ENCODE results near the gene NME3.

The NME3 gene

DNA sequence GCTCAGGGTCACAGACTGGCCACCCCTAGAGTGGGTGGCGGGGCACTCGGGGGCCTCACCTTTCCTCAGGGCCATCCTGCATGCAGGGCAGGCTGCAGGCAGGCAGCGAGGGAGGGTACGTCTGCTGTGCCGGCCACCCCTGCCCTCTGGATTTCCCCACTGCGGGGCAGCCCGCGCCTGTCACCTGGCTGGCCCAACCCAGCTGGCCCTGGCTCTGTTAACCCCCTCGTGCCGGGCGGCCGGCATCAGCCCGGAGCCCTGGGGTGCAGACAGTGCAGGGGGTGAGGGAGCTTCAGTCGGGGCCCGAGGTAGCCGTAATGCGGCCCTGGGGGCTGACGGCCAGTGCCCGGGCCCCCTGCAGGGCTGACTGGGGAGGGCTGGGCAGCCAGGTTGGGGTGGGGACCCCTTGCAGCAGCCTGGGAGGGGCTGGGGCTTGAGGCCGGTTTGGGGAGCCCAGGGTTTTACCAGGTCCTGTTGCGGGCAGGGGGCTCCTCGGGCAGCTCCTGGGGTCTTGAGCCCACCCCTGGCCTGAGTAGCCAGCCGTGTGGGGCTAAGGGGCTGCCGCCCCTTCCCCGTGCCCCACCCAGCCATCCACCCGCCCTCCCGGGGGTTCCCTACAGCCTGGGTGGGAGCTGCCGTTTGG, 22.4 kb upstream of the NME3 start, which contains the start of gene IGFALS:
IGFALS (minus strand) TSS at position 128 of the 643 bp plus-strand sequence; CDS start at position 75, 53 bp downstream.
- DNase-seq = no peak

DNA sequence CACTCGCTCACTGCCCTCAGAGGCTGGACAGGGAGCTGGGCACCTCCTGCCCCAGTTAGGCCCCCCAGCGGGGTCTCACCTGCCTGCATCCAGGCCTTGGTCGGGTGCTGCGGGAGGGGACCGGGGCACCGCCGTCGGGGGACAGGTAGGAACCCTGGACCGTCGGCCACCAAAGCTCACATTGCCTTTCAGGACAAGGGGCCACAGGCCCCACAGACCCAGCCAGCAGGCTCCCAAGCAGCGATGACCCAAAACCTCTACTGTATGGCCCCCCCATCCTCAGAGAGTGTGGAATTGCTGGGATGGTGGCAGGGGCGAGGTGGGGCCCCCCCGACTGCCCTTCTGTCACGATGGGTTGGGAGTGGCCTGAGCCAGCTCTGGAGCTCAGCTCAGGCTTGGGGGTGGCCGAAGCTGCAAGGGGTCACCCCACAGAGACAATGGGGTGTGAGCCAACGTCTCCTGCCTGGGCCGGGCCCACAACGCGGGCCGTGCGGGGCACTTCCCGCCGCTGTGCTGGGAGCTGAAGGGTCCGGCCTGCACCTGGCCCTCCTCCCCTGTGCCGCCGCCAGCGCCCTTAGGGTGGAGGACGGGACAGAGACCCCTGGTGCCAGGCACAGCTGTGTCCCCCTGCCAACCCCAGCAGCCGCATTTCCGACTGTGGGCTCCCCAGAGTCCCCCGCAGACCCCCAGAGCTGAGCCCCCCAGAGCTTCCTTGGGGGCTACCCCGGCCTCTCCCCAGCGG, 21.7 kb upstream of the NME3 start:
- no peak for DNase-seq

DNA sequence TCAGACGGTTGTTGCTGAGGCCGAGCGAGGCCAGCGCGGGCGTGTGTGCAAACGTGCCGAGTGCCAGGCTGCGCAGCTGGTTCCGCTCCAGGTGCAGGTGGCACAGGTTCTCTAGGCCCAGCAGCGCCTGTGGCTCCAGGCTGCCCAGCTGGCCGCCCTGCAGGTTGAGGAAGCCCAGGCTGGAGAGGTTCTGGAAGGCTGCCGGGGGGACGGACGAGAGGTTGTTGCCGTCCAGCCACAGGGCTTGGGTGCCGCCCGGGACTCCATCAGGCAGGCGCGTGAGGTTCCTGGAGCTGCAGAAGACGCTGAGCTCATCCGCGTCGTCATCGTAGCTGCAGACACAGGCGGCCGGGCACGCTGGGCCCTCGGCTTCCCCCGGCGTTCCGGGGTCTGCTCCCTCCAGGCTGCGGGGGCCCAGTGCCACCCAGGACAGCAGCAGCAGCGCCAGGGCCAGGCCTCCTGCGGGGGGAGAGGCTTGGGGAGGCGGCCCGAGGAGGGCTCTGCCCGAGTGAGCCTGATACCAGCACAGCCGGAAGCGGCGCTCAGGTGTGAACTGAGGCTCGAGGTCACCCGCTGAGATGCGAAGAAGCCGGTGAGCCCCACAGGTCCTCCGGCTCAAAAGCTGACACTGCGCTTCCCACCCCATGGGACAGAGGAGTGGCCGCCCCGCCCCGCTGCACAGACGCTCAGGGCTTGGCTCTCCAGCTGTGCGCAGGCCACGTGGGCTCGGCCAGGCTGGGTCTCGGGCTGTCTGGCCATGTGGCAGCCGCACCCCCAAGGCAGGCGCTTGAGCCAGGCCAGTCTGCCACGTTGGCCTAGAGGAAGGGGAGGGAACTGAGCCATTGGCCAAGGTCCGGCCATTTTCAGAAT, 20.8 kb upstream of the NME3 start:
- DNase-seq = no peak

DNA sequence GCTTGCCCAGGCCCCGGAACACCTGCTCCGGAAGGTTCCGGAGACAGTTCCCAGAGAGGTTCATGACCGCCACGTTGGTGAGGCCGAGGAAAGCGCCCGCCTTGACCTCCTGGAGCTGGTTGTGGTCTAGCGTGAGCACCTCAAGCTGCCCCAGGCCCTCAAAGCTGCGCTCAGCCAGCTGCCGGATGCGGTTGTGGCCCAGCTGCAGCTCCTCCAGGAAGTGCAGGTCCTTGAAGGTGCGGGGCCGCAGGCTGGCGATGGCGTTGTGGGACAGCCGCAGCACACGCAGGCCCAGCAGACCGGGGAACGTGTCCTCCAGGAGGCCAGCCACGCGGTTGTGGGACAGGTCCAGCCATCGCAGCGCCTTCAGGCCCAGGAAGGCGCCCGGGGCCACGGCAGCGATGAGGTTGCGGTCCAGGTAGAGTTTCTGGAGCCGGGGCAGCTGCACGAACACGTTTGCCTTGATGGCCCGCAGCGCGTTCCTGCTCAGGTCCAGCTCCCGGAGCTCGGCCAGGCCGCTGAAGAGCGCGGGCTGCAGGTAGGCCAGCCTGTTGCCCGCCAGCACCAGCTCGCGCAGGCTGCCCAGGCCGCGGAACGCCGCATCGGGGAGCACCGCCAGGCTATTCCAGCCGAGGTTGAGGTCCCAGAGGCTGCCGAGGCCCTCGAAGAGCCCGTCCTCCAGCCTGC, 20.1 kb upstream of the NME3 start:
- DNase-seq = no peak

DNA sequence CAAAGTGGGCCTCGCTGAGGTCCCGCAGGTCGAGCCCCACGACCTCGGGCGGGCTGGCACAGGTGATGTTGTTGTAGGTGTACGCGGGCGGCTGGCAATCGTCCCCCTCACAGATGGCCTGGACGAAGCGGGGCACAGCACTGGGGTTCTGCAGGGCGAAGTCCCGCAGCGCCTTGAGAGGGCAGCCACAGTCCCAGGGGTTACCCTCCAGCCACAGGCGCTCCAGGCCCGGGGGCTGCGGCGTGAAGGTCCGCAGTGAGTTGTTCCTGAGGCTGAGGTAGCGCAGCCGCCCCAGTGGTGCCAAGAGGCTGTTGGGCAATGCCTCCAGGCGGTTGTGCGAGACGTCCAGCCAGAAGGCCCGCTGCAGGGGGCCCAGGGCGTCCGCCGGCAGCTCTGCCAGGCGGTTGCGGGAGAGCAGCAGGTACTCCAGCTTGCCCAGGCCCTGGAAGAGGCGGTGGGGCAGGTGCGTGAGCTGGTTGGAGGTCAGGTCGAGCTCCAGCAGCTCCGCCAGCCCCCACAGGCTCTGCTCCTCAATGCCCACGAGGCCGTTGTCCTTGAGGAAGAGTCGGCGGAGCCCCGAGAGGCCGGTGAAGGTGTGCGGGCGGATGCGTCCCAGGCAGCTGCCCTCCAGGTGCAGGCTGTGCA, 19.4 kb upstream of the NME3 start:
- DNase-seq = no peak

DNA sequence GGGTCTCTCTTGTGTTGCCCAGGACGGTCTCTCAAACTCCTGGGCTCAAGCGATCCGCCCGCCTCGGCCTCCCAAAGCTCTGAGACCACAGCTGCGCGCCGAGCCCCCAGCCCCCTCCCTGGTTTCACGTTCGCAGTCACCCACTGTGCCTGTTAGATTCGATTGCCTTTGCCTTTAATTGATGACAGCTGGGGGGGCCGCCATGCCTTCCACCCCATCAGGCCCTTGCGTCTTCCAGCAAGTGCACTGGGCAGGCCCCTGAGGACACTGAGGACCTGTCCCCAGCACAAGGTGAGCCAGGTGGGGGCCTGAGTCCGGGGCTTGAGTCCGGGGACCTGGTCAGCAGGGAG, 18.9 kb upstream of the NME3 start:
- DNase-seq = no peak

DNA sequence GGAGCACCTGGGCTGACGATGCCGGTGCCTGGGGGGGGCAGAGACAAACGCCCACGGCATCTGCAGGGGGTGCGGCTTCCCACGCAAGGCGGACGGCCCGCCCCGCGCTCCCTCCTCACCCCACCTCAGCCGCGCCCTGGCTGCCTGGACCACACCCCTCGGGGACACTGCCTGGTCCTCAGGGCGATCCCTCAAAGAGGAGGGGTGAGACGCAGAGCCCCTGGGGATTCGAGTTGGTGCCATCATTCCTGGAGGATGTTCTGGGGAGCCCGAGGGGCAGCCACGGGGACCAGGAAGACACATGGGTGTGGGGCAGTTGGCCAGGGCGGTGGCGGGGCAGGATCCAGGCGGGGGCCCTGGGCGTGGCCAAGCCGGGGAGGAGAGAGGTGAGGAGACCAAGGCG, 18.3 kb upstream of the NME3 start:
- no peak for DNase-seq

DNA sequence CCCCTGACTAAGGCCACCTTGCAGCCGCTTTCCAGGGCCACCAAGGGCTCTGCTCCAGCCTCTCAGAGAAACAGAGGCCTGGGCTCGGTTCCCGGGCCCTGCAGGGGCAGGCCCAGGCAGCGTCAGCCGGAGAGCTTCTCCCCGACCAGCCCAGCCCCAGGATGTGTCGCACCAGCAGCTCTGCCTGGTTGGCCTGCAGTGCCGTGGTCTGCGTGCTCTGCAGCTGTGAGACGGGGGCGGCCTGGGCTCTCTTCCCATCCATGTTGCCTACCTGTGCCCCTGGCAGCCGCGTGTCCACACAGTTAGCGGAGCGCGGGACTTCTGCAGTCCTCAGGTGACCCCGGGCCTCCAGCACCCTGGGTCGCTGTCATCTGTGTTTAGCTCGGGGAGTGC, 17.4 kb upstream of the NME3 start:
- DNase-seq = no peak

DNA sequence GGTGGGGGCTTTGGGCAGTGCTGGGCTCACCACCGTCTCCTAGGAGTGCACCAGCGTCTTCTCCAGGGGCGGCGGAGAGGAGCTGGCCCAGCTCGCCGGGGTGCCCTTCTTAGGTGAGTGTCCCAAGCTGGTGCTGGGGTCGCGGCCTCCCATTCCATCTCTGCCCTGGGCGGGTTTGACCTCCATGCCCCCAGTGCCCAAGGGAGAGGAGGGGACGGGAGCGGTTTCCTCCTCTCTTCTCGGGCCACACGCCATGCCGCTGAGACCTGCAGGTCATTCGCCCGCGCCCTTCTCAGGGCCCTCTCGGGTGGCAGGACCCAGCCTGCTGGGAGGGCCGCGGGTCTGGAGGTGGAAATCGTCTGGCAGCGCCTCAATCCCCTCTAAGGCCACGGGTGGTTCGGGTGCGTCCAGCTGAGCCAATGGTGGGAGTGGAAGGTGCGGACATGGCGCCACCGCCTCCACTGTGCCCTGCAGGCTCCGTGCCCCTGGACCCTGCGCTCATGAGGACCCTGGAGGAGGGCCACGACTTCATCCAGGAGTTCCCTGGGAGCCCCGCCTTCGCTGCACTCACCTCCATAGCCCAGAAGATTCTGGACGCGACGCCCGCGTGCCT, 16.9 kb upstream of the NME3 start:
- no peak for DNase-seq

DNA sequence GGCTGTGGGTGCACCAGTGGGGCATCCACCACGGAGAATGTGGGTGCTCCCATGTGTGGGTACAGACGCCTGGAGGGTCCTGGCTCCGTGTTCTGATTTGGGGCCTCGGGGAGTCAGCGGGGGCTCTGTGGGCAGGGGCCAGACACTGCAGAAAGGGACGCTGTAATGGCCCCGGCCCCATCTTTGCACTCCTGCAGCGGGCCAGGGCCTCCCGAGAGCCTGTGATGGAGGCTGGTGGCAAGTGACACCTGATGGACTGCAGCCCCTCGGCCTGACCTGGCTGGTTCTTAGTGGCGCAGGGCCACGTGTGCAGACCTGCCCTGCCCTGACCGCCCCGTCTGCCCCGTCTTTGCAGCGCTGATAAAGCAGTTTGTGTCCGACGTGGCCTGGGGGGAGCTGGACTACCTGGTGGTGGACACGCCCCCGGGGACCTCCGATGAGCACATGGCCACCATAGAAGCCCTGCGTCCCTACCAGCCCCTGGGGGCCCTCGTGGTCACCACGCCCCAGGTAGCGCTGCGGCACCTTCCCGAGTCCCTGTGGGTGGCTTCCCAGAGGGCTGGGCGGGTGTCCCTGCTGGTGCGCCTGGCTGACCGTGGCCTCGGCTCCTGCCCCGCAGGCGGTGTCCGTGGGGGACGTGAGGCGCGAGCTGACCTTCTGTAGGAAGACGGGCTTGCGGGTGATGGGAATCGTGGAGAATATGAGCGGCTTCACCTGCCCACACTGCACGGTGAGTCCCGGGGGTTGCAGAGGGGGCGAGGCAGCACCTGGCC, 16.2 kb upstream of the NME3 start:
- DNase-seq = no peak

DNA sequence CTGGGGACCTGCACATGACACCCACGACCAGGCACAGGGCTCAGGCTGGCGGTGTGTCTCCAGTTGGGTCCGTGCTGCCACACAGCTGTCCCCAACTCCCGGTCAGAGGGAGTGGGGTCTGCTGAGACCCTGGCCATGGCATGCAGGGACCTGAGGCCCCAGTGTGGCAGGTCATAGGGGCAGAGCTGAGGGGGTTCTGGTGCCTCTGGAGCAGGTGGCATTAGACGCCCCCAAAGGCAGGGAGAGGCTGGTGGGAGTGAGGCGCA, 15.6 kb upstream of the NME3 start:
- DNase-seq = no peak

DNA sequence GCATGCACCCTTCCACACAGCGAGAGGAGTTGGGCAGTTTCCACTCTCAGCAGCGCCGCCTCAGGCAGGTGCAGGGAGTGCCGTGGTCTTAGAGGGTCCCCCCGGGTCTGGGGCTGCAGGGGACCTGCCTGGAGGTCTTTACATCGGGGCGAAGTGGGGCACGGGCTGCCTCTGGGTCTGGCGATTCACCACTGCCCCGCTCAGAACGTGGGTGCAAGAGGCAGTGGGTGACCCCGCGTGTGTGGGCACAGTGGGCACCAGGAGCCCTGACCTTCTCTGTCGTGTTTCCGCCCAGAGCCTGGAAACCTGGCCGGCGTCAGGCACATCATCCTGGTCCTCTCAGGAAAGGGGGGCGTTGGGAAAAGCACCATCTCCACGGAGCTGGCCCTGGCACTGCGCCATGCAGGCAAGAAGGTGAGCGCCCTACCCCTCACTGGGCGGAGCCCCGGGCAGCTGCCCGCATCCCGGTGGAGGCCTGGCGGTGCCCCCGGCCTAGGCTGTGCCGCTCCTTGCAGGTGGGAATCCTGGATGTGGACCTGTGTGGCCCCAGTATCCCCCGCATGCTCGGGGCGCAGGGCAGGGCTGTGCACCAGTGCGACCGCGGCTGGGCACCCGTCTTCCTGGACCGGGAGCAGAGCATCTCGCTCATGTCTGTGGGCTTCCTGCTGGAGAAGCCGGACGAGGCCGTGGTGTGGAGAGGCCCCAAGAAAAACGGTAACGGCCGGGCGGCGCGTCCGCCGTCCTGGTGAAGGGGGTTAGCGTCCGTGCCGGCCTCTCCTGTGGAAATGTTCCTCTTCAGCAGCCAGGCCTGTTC, 15.1 kb upstream of the NME3 start:
- no peak for DNase-seq

DNA sequence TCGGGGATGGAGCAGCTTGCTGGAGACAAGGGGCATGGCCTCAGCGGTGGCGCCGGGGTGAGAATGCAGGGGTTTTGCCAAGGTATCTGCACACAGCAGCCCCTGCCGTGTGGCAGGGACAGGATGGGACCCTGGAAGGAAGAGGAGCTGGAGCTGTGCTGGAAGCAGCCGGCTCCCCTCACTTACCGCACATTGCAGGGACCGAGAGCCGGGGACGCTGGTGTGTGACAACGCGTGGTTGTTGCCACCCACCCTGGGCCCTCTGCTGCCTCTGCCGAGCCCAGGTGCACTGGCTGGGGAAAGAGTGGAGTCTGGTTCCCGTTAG, 14.5 kb upstream of the NME3 start:
- no peak for DNase-seq

DNA sequence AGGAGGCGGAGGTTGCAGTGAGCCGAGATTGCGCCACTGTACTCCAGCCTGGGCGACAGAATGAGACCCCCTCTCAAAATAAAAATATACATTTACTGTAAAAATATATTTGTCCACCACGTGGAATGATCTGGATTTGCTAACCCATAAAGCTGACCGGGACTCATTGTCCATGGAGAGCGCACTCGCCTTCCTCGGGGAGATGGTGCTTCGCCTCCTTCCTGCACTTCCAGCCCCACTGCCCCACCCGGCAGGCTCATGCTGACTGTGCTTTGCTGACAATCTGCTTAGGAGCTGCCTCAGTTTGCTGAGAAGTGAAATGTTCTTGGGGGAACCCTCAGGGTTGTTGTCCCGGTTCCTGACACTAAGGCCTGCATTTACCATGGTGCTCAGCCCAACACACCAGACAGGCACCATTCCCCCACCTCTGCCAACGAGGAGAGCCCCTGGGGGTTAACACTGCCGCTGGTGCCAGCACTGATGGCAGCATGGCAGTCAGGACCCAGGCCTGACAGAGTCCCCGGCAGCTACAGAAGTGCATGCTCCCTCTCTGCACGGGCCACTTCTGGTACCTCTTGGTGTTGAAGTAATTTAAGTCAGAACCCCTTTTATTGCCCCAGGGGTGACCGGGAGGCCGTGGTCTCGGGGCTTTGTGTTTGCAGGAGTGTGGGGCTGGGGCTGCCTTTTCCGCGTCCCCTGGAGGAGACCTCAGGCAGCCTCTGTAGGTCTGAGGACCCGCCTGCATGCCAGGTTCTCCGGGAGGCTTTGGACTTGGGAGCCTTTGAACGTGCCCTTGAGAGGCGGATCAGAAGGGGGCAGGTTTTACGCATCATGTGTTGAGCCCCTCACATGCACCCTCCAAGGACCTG, 13.9 kb upstream of the NME3 start:
- DNase-seq = no peak

DNA sequence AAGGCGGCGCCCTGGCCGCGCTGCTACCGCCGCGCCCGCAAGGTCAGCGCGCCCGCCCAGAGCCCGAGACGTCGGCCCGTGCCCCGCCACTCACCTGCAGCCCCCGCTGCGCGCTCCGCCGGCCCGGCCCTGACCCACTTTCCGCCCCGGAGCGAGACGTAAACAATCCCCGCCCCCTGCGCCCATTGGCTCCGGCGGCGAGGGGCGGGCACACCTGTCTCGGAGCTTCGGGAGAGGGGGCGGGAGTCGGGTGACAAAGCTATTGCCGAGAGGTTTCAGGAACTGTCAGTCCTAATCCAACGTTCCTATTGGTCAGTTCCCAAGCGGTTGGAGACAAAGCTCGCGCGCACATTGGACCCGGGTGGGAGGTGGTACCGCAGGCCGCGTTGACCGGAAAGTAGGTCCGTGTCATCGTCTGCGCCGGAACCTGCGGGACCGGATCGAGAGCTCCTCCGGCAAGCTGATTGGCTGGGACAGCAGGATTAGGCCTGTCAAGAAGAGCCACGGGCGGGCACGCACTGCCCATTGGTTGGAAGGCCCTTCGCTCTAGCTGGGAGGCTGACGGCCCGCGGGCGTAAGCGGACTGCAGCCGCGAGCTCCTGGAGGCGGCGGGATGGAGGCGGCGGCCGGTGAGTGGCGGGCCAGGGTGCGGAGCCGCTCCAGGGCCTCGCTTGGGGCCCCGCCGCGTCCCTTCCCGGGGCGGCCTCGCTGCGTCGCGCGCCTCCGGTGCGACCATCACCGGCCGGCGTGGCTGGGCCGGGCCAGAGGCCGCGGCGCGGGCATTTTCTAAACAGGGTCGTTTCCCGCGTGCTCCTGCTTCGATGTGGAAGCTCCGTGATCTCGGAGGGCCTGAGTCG, 11.3 kb upstream of the NME3 start, which contains the start of the genes NUBP2 and SPSB3:
NUBP2 (plus strand) TSS at position 553 of the 857 bp plus-strand sequence; CDS start at position 614, 61 bp downstream.
SPSB3 (minus strand) TSS at position 164 of the 857 bp plus-strand sequence. CDS start 1,088 bp downstream, outside the sequence.
- DNase-seq = peak; percentile 85 to 97

DNA sequence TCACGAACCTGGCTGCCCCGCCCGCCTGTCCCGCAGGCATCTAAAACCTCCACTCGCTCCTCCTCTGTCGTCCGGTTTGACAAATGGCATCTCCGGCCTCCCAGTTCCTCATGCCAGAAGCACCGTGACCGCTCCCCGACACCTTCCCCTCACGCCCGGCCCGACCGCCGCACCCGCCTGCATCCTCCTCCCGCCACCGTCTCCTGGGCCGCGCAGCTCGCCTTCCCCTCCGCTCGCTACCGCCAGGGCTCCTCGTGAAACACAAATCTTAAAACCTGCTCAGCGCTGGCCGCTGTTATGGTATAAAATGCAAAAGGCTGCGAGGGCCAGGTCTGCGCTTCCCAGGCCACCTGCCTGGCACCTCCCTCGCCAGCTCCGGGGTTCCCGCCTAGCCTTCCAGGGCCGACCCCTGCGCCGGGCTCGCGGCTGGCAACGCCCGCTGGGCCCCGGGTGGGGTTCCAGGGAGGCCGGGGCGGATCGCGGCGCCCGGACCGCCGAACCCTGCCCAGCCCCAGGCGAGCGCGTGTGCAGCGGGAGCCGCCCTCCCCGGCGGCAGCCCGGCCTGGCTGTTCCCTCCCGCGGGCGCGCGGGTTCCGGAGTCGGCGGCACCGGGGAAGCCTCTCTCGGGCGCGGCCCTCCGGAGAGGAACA, 10.5 kb upstream of the NME3 start:
- peak in 1 of 2 donors; percentile 42 for DNase-seq

DNA sequence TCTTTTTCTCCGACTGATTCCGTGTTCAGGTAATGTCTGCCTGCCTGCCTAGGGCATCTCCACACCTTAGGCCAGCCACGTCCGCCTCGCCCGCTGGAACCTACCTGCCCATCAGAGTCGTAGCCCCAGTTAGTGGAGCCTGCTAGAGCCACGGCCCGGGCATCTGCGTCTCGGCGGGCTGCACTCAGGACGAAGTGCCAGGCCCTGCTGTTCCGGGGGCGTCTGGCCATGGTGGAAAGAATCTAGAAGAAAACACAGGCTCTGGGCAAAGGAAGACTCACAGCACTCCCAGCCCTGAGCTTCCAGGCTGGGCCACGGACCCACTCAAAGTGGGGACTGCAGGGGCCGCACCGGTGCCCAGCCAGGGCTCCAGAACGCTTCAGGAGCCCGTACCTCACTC, 9.9 kb upstream of the NME3 start:
- no peak for DNase-seq

DNA sequence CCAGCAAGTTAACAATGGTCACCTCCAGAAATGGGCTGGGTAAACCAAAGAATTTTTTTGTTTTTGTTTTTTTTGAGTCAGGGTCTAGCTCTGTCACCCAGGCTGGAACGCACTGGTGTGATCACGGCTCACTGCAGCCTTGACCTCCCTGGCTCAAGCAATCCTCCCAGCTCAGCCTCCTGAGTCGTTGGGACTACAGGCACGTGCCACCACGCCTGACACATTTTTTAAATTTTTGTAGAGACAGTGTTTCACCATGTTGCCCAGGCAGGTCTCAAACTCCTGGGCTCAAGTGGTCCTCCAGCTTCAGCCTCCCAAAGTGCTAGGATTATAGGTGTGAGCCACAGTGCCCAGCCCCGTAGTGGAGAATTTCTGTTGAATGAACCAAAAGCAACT, 9.3 kb upstream of the NME3 start:
- DNase-seq = no peak

Measured in bone marrow (tissue), 2 donors.